ENCODE measurements around the gene NDUFS4.
A peak's percentile ranks its signal among the peaks of the same experiment; 100 is the strongest.

NDUFS4 gene

DNA sequence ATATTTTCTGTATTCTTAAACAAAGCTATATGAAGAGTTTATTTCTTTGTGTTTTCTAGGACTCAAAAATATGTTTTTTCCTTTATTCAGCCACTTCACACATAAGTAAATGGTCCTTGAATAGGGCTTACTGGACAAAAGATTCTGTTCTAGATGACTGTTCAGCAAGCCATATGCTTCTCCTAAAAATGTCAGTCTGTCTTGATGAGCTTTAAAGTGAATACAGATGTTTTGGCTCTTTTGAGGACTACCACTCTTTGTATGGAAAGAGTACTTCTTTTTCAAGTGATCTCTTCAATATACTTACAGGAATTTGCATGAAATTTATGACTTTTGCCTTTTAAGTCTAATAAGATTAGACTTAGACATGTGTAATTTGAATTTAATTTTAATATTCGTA lies 8.4 kb downstream of the NDUFS4 start:
- DNase-seq (ENCODE audit: low read depth), result no peak
- TF ChIP-seq CTCF (IDR thresholded peaks at IDR 0.05; ENCODE audit: control insufficient read depth, extremely low read depth, insufficient read depth), result no peak
- H3K4me3 ChIP-seq (ENCODE audit: low read depth, low read length), result no peak overlapping the region

GRCh38 chr5:53569453-53569852 lies 9.0 kb downstream of the NDUFS4 start:
- no peak for TF ChIP-seq CTCF (IDR thresholded peaks at IDR 0.05; ENCODE audit: control insufficient read depth, extremely low read depth, insufficient read depth)
- H3K4me3 ChIP-seq (ENCODE audit: low read depth, low read length), result no peak overlapping the region
- DNase-seq (ENCODE audit: low read depth), result peak; percentile 35

- H3K4me3 ChIP-seq (ENCODE audit: low read depth, low read length), result no peak overlapping the region
- TF ChIP-seq CTCF (IDR thresholded peaks at IDR 0.05; ENCODE audit: control insufficient read depth, extremely low read depth, insufficient read depth), result no peak
- DNase-seq (ENCODE audit: low read depth), result no peak
These were observed 11.0 kb downstream of the NDUFS4 start for GRCh38 chr5:53571403-53571802.

DNA sequence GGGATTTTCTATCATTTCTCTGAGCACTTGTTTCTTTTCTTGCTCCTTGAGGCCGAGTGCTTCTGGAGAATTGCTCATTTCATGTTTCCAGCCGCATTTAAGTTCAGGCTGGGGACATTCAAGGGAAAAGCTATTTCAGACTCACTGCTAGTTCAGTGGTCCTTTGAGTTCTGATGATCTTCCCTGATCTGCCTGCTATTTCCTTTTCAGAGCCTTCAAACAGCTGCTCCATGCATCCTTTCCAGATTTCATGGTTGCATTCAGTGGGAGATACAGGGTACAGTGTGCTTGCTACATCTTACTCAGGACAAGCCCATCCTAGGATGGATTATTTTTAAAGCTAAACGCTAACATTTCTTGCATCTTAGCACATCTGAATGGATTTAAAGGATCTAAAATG lies 14.7 kb downstream of the NDUFS4 start:
- no peak overlapping the region for H3K4me3 ChIP-seq (ENCODE audit: low read depth, low read length)
- DNase-seq (ENCODE audit: low read depth), result no peak
- no peak for TF ChIP-seq CTCF (IDR thresholded peaks at IDR 0.05; ENCODE audit: control insufficient read depth, extremely low read depth, insufficient read depth)

DNA sequence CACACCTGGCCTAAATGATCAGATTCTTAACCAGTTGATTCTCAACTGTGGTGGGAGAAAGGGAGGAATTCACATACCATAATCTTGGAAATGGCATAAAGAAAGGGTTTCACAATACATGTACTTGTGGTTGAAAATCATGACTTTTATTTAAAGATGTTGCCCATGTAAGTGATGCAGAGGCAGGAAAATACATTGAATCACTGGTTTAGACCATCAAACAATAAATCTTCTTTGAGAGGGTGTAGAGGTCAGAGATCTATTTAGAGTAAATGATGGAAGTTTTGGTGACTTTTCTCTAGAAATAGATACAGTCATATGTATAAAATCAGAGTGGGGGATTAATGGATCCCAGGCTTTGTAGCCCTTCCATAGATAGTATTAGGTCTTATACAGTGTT lies 15.4 kb downstream of the NDUFS4 start:
- DNase-seq (ENCODE audit: low read depth), result no peak
- H3K4me3 ChIP-seq (ENCODE audit: low read depth, low read length), result no peak overlapping the region
- TF ChIP-seq CTCF (IDR thresholded peaks at IDR 0.05; ENCODE audit: control insufficient read depth, extremely low read depth, insufficient read depth), result no peak

DNA sequence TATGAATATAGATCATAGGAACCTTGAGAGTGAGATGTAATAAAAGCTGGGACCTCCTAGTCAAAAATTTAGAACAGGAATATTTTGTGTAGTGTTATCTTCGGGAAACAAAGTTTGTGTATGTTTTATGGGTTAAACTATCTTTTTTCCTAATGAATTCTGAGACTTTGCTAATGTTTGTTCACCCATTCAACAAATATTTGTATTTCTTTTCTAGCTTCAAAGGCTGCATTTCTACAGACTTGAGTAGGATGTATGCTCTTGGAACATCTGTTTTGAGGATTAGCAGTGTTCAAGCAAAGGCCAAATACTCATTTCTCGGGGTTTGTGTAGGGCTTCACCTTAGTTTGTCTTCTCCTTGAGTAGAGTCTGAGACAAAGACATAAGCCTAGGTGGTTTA lies 16.2 kb downstream of the NDUFS4 start:
- no peak for TF ChIP-seq CTCF (IDR thresholded peaks at IDR 0.05; ENCODE audit: control insufficient read depth, extremely low read depth, insufficient read depth)
- DNase-seq (ENCODE audit: low read depth), result no peak
- H3K4me3 ChIP-seq (ENCODE audit: low read depth, low read length), result no peak overlapping the region

GRCh38 chr5:53578854-53579253 lies 18.4 kb downstream of the NDUFS4 start:
- no peak for TF ChIP-seq CTCF (IDR thresholded peaks at IDR 0.05; ENCODE audit: control insufficient read depth, extremely low read depth, insufficient read depth)
- no peak overlapping the region for H3K4me3 ChIP-seq (ENCODE audit: low read depth, low read length)

More at GRCh38 chr5:53578854-53579253, 18.4 kb downstream of the NDUFS4 start:
- no peak for DNase-seq (ENCODE audit: low read depth)
